Duodenal mucosa (tissue), 2 donors: ENCODE measurements around the gene PCDHGA11.
"Not testable (repeated sequence)": the region's sequence is repeated elsewhere in the genome, so short reads cannot be mapped to it uniquely, and the experiment has no call there.

Experiments used
- H3K27ac ChIP-seq: one replicate; pipeline ENCODE4 v1.7.0; 2013; ENCODE audit warnings: low read depth, low read length
- H3K27me3 ChIP-seq, 2 donors: one replicate each; pipeline ENCODE4 v1.7.0; 2013; ENCODE audit warnings: low read length in 2 of 2, control low read depth in 1 of 2; ENCODE audit not compliant: insufficient read depth in 2 of 2, control insufficient read depth in 1 of 2
- H3K36me3 ChIP-seq, 2 donors: one replicate each; pipeline ENCODE4 v1.7.0; 2013; ENCODE audit warnings: low read length in 2 of 2, control low read depth in 1 of 2; ENCODE audit not compliant: insufficient read depth in 2 of 2, control insufficient read depth in 1 of 2
- H3K4me1 ChIP-seq, 2 donors: one replicate each; pipeline ENCODE4 v1.7.0; 2013; ENCODE audit warnings: low read length in 2 of 2, control low read depth in 1 of 2; ENCODE audit not compliant: insufficient read depth in 2 of 2, control insufficient read depth in 1 of 2
- H3K4me3 ChIP-seq, 2 donors: one replicate each; pipeline ENCODE4 v1.7.0; 2013; ENCODE audit warnings: low read length in 2 of 2, low read depth in 1 of 2
- H3K9ac ChIP-seq, 2 donors: one replicate each; pipeline ENCODE4 v1.7.0; 2013; ENCODE audit warnings: low read length in 2 of 2, low read depth in 1 of 2
- H3K9me3 ChIP-seq, 2 donors: one replicate each; pipeline ENCODE4 v1.7.0; 2013; ENCODE audit warnings: low read length in 2 of 2, control low read depth in 1 of 2; ENCODE audit not compliant: control insufficient read depth in 1 of 2

Gene PCDHGA11

GRCh38 chr5:141387557-141388311 is 33.1 kb upstream of the PCDHGA11 start, which contains the start of gene PCDHGB4:
PCDHGB4 (plus strand) TSS chr5:141387698; CDS start chr5:141387885, 187 bp downstream.
- not testable (repeated sequence) for H3K27ac ChIP-seq, H3K27me3 ChIP-seq, H3K36me3 ChIP-seq, H3K4me3 ChIP-seq, H3K4me1 ChIP-seq, H3K9ac ChIP-seq
- H3K9me3 ChIP-seq = peaks cover 27 to 41% of the 10 kb centered on the region in 2 donors

GRCh38 chr5:141388661-141389060 is 32.2 kb upstream of the PCDHGA11 start:
- no peaks in the 10 kb centered on the region for H3K36me3 ChIP-seq
- H3K27me3 ChIP-seq = peaks cover 0 to 5% of the 10 kb centered on the region in 2 donors
- H3K27ac ChIP-seq = no peak overlapping the region
- H3K9me3 ChIP-seq = peaks cover 33 to 43% of the 10 kb centered on the region in 2 donors
- no peaks in the 10 kb centered on the region for H3K4me1 ChIP-seq
- no peak overlapping the region for H3K9ac ChIP-seq
- no peak overlapping the region for H3K4me3 ChIP-seq

- H3K9me3 ChIP-seq = peaks cover 39 to 47% of the 10 kb centered on the region in 2 donors
- H3K27me3 ChIP-seq = peaks cover 0 to 5% of the 10 kb centered on the region in 2 donors
- H3K36me3 ChIP-seq = no peaks in the 10 kb centered on the region
- no peak overlapping the region for H3K4me3 ChIP-seq
- no peak overlapping the region for H3K27ac ChIP-seq
- H3K4me1 ChIP-seq = no peaks in the 10 kb centered on the region
- H3K9ac ChIP-seq = no peak overlapping the region
Measured at GRCh38 chr5:141389153-141390042, 31.5 kb upstream of the PCDHGA11 start.

GRCh38 chr5:141392429-141393198 is 28.2 kb upstream of the PCDHGA11 start, which contains the start of gene PCDHGA8:
PCDHGA8 (plus strand) TSS chr5:141392633; CDS start chr5:141392814, 181 bp downstream.
- H3K4me1 ChIP-seq = no peaks in the 10 kb centered on the region
- no peak within 1 kb of the TSS for H3K4me3 ChIP-seq
- H3K9me3 ChIP-seq = peaks cover 36 to 38% of the 10 kb centered on the region in 2 donors
- H3K27ac ChIP-seq = no peak within 1 kb of the TSS
- H3K27me3 ChIP-seq = no peaks in the 10 kb centered on the region
- no peaks in the 10 kb centered on the region for H3K36me3 ChIP-seq
- no peak within 1 kb of the TSS for H3K9ac ChIP-seq

- Histone ChIP-seq H3K9me3 (peaks cover 34 to 36% of the 10 kb centered on the region in 2 donors), H3K27me3 (no peaks in the 10 kb centered on the region), H3K27ac (no peak overlapping the region), H3K9ac (no peak overlapping the region), H3K4me1 (no peaks in the 10 kb centered on the region), H3K36me3 (no peaks in the 10 kb centered on the region), H3K4me3 (no peak overlapping the region)
Measured at GRCh38 chr5:141393267-141393666, 27.6 kb upstream of the PCDHGA11 start.

GRCh38 chr5:141394401-141395187 is 26.3 kb upstream of the PCDHGA11 start:
- H3K27ac ChIP-seq = not testable (repeated sequence)
- H3K9me3 ChIP-seq = peaks cover 32 to 34% of the 10 kb centered on the region in 2 donors

GRCh38 chr5:141397756-141398551 is 22.9 kb upstream of the PCDHGA11 start, which contains the start of gene PCDHGB5:
PCDHGB5 (plus strand) TSS chr5:141397947; CDS start chr5:141398128, 181 bp downstream.
- not testable (repeated sequence) for H3K9ac ChIP-seq, H3K4me1 ChIP-seq, H3K27me3 ChIP-seq, H3K36me3 ChIP-seq, H3K27ac ChIP-seq
- H3K4me3 ChIP-seq = peak within 1 kb of the TSS in 1 of 2 donors; percentile 32
- H3K9me3 ChIP-seq = peaks cover 26 to 38% of the 10 kb centered on the region in 2 donors

More at GRCh38 chr5:141394401-141395187, 26.3 kb upstream of the PCDHGA11 start:
- not testable (repeated sequence) for H3K27me3 ChIP-seq, H3K9ac ChIP-seq, H3K36me3 ChIP-seq, H3K4me1 ChIP-seq
- H3K4me3 ChIP-seq = peak overlapping the region in 1 of 2 donors; percentile 5

GRCh38 chr5:141398608-141399007 is 22.2 kb upstream of the PCDHGA11 start:
- peak overlapping the region in 1 of 2 donors; percentile 32 for H3K4me3 ChIP-seq
- H3K27me3 ChIP-seq = no peaks in the 10 kb centered on the region
- H3K9me3 ChIP-seq = peaks cover 24 to 37% of the 10 kb centered on the region in 2 donors
- H3K4me1 ChIP-seq = no peaks in the 10 kb centered on the region
- no peaks in the 10 kb centered on the region for H3K36me3 ChIP-seq
- no peak overlapping the region for H3K9ac ChIP-seq
- no peak overlapping the region for H3K27ac ChIP-seq
